HG02610 (cell line): ENCODE data around the gene GPD1.
"Not testable (repeated sequence)": the region's sequence is repeated elsewhere in the genome, so short reads cannot be mapped to it uniquely, and the experiment has no call there.

Experiments
- ATAC-seq: cut with Tn5 transposase; IDR thresholded peaks from one replicate; pipeline ENCODE4 v1.9.1; 2021; ENCODE audit warnings: mild to moderate bottlenecking, moderate library complexity; ENCODE audit not compliant: unreplicated experiment

GPD1 gene

DNA sequence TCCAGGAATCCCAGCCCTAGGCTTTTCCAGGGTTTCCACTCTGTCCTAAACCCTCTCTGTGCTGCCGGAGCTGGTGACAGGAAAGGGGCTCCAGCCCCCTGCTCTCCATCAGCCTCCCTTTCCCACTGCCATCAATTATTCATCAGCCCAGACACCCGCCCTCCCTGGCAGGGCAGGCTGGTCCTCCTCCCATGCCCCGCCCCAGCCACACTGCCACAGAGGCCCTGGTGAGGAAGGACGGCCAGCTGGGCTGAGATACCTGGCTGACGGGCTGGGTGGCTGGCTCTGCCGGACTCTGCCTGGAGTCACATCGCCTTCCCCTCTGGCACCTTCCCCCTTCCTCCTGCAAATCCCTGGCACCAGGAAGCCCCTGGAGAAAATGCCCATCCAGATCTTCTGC, 30.6 kb upstream of the GPD1 start:
- ATAC-seq, result no peak

DNA sequence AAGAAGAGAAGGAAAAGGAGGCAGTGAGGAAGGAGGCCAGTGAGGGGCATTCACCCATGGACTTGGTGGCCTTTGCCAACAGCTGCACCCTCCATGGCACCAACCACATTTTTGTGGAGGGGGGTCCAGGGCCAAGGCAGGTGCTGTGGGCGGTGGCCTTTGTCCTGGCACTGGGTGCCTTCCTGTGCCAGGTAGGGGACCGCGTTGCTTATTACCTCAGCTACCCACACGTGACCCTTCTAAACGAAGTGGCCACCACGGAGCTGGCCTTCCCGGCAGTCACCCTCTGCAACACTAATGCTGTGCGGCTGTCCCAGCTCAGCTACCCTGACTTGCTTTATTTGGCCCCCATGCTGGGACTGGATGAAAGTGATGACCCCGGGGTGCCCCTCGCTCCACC, 30.1 kb upstream of the GPD1 start:
- ATAC-seq, result no peak

DNA sequence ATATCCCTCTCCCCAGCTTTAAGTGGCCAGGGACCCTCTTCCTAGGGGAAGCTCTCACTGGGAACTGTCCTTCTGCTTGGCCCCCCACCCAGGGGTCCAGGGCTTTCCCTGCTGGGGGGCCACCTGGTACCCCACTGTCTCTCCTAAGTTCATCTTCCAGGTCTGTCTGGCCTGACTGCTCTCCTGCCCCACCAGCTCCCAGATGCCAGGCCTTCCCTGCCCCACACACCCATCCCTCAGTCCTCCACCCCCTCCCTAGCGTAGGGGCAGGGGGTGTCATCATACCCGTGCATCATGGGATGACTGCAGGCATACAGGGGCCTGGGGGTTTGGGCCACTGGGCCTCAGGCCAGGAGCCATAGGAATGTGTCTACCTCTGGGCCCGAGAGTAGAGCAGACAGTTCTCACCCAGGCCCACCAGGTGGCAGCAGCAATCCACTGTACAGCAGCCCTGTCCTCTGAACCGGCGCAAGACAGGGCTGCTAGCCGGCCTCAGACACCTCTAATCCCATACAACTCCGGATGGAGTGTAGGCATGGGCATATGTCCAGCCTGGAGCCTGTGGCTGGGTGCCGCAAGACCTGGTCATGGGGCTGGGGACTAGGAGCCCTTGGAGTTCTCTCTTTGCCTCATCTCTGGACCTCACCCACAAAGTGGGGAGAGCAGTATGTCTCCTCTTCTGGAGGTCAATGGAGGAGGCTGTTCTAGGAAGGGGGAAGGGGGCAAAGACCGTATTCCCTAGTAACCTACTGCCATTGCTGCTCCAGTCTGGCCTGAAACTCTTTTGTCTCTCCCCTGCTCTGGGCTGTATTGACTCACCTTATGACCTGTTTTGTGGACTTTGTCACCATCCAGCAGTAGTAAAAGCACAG, 28.6 kb upstream of the GPD1 start:
- ATAC-seq, result peak; percentile 78

DNA sequence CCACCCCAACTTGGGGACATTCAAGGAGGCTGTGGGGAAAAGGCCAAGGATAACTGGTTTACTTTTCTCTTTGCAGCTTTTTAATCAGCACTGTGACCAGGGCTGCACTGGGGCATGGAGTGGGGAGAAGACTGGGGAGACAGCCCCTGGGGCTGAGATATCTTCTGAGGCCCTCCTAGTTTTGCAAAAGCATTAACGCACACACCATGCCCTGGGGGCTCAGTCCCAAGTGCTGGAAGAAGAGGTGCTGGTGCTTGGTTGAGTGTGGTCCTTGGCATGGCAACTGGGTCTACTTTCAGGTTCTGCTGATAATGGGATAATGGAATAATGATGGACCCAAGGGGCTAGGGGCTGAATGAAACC, 28.0 kb upstream of the GPD1 start:
- ATAC-seq, result no peak

DNA sequence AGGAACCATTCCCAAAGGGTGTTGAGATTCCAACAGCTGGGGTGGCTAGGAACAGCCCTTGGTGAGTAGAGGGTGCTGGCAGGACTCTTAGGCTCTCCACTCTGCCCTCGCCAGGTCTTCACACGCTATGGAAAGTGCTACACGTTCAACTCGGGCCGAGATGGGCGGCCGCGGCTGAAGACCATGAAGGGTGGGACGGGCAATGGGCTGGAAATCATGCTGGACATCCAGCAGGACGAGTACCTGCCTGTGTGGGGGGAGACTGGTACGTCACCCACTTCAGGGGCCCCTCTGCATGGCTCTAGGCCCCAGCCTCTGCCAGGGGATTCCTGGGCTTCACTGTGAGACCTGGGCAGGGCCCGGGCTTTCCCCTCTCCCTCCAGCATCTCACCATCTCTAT, 26.7 kb upstream of the GPD1 start:
- ATAC-seq, result no peak

DNA sequence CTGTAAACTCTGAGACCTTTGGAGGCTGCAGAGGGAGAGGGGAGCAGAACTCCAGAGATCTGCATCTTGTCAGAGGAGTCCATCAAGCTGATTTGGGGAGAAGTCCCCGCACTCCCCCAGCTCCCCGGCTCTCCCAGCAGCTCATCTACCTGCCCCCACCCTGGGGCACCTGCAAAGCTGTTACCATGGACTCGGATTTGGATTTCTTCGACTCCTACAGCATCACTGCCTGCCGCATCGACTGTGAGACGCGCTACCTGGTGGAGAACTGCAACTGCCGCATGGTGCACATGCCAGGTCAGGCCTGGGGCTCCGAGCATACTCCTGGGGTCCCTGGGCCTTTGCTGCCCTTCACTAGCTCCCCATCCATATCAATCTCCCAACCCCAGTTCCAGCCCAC, 25.5 kb upstream of the GPD1 start:
- no peak for ATAC-seq

DNA sequence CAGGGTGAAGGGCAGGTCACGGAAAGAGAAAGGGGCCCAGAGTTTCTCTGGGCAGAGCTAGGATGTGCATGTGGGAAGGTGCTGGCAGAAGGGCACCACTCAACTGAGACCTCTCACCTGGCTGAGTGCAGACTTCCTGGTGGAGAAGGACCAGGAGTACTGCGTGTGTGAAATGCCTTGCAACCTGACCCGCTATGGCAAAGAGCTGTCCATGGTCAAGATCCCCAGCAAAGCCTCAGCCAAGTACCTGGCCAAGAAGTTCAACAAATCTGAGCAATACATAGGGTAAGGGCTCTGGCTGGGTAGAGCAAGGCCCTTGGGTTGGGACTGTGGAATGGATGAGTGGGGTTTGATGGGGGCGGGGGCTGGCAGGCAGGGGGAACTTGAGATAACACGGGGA, 24.0 kb upstream of the GPD1 start:
- ATAC-seq, result no peak

DNA sequence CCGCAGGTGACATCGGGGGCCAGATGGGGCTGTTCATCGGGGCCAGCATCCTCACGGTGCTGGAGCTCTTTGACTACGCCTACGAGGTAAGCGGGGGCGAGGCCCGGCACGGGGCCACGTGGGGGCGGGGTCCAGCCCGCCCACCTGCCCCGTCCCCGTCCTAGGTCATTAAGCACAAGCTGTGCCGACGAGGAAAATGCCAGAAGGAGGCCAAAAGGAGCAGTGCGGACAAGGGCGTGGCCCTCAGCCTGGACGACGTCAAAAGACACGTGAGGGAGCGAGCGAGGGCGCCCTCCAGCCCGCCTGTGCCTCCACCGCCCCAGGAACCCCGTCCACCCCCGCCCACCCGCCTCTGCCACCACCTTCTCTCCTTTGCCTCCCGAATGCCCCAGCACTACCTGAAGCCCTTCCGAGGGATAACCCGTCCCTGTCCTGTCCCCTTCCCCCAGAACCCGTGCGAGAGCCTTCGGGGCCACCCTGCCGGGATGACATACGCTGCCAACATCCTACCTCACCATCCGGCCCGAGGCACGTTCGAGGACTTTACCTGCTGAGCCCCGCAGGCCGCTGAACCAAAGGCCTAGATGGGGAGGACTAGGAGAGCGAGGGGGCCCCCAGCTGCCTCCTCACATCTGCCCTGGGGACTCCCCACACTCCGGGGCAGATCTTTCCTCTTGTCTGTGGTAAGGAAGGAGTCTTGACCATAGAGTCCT, 22.6 kb upstream of the GPD1 start:
- ATAC-seq, result no peak

DNA sequence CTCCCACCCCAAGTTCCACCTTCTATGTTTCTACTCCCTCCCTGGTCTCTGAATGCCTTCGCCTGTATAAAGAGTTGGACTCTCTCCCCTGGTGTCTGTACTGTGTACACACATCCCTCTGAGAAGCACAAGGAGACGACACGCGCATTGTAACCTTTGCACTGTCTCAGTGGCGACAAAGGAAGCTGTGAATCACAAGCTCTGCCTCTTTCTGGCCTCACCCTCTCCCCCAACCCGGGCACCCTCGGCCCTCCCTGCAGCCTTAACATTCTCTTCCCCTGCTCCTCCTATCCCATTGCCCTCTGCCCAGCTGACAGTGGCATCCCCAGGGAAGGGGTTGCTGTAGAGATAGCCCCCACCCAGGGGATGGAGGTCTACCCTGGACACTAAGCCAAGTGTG, 21.2 kb upstream of the GPD1 start:
- no peak for ATAC-seq

DNA sequence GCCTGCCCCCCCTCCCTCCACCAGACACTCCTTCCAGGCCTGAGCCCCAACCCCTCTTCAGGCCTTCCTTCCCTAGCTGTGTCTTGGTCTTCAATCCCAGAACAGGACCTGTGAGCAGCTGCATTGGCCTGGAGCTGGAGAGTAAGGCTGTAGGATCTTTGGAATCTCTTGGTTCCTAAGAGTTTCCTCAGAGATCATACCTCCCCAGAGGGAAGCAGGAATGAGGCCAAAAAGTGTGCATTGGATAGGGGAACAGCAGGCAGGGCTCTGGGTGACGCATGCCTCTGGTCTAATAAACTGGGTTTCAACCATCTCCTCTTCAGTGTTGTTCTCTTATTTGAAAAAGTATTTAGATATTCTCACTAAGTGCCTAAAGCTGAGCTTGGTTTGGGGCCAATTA, 20.5 kb upstream of the GPD1 start:
- no peak for ATAC-seq

DNA sequence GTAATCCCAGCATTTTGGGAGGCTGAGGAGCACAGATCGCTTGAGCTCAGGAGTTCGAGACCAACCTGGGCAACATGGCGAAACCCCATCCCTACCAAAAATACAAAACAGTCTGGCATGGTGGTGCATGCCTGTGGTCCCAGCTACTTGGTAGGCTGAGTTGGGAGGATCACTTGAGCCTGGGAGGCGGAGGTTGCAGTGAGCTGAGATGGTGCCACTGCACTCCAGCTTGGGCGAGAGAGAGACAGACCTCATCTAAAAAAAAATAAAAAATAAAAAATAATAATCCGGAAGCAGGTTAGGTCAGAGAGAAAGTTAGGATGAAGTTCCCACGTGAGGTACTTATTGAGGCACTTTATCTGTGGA, 19.4 kb upstream of the GPD1 start:
- not testable (repeated sequence) for ATAC-seq

DNA sequence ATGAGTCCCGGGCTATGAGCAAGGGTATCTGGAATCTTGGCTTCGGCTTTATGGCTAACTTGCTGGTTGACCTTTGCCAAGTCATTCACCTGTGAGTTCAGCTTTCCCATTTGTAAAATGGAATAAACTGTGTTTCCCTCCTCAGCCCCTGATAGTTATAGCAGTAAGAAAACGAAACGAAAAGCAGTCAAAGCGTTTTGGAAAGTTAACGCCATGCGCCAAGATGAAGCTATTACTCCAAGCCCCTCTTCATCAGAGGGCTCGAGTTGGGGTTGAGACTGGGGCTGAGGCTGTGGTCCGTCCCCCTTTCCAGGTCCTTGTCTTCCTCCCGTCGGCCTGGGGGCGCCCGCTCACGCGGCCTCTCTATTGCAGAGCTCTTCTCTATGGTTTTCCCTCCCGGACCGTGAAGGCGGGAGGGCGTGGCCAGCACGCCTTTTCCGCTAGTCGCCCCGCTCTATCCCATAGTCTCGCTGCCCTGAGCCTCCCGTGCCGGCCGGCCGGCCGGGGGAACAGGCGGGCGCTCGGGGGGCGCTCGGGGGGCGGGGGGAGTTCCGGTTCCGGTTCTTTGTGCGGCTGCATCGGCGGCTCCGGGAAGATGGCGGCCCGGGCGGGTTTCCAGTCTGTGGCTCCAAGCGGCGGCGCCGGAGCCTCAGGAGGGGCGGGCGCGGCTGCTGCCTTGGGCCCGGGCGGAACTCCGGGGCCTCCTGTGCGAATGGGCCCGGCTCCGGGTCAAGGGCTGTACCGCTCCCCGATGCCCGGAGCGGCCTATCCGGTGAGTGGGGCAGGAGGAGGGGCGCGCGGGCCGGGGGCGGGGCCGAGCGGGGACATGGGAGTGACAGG, 18.8 kb upstream of the GPD1 start, which contains the start of gene SMARCD1:
TSS of gene SMARCD1 (plus strand) at position 568 of the 840 bp plus-strand sequence. CDS start at position 596, 28 bp downstream.
- ATAC-seq, result peak; percentile 88

DNA sequence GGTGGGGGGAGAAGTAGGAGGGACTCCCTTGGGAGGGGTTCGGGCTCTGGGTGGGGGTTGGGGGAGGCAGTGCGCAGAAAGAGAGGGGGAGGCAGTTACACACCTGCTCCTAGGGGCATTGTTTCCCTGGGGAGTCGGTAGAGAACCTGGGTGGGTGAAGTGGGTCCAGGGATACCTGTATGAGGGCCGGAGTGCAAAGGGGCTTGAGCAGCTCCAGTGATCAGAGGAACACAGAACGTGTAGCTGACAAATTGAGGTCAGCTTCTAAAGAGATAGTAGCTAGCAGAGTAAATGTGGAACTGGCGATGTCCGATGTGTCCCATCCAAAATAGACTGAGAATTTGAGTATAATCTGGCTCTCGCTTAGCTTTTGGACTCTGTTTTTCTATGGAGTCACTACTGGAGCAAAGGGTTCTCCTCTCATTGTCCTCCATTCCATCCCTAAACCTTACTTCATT, 18.2 kb upstream of the GPD1 start:
- no peak for ATAC-seq

DNA sequence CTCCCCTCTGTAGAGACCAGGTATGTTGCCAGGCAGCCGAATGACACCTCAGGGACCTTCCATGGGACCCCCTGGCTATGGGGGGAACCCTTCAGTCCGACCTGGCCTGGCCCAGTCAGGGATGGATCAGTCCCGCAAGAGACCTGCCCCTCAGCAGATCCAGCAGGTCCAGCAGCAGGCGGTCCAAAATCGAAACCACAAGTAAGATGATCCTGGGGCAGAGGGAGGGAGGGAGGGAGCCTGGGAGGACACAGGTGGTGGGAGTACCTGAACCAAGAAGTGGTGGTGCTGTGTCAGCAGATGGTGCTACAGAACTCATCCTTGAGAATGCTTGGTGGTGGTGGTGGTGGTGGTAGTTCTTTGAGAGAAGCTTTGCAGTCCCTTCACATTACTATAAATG, 17.7 kb upstream of the GPD1 start:
- ATAC-seq, result no peak

DNA sequence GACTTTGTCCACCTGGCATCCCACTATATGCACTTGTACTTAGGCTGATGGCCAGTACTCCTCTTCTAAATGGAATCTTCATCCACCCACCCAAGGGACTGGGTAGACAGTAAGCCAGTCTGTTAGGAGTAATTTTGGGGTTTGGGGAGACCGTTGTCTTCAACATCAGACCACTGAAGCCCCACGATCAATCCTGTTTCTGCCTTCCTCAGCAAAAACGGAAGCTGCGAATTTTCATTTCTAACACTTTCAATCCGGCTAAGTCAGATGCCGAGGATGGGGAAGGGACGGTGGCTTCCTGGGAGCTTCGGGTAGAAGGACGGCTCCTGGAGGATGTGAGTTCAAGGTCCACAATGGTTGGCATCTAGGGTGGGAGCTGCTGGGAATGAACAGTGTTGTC, 16.7 kb upstream of the GPD1 start:
- no peak for ATAC-seq

DNA sequence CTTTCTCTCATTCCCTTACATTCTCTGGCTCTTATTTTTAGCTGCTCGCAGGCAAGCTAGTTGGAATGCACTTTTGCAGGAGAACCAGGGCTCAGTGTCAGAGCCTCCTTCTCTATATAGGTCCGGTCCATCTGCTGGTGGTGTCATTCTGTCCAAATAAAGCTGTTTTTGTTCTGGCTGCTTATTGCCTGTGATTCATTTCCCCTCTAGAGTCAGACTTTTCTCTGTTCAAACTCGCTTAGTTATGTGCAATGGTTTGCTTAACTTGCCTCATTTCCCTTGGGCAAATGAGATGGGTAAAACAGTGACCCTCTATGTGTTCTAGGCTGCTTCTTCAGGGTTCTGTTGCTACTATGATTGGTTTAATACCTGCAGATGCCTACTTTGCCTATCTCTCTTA, 15.8 kb upstream of the GPD1 start:
- no peak for ATAC-seq

DNA sequence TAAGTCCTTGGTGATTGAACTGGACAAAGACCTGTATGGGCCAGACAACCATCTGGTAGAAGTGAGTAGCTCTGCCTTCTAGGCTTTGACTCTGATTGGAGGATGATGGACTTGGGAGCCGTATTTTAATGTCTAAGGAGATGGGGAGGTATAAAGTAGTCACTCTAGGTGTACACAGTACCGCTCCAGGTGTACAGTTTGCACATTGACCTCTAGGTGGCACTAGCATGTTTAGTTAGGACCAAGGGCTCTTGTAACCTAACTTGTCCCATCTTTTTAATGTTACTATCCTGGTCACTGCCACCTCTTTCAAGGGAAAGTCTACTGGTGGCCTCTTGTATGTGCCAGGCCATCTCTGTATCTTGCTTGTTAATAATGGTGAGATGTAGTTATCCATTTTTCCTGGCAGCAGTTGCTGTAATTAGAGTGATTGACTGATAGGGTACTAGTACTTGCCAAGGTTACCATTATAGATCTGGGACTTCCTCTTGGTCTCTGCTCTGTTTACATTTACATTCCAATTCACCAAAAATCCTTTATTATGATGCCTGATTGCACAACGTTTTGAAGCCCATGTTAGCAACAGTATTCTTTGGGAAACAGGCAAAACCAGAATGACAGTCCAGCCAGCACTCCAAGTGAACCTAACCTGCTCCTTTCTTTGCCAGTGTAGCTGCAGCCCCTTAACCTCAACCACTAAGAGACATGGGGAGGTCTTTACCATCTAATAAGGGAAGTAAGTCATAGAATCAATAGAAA, 15.1 kb upstream of the GPD1 start:
- ATAC-seq, result peak; percentile 29

DNA sequence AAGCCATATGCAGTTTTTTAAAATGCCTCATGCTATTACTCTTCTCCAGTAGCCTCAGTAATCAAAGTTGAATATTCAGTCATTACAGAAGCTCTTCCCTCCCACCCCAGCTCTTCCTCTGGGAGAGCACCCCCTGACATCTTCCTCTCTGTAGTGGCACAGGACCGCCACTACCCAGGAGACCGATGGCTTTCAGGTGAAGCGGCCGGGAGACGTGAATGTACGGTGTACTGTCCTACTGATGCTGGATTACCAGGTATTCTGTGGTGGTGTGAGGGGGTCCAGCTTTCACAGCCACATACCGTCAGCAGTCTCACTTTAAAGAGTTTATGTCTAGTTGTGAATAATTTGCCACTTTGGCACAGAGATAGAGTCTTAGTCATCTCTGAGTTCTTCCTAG, 14.1 kb upstream of the GPD1 start:
- ATAC-seq, result no peak

DNA sequence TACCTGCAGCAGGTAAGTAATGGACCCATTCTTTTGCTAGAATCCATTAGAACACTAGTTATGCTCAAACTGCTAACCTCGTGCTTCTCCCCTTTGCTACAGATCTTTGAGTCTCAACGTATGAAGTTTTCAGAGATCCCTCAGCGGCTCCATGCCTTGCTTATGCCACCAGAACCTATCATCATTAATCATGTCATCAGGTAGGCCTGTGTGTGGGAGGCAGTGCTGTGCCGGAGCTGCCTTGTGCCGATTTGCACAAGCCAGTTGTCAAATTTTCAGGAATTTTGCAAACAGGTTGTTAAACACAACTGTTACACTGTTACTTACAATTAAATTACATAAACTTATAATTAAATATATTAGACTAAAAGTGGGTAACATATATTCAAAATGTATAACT, 13.4 kb upstream of the GPD1 start:
- ATAC-seq, result no peak

DNA sequence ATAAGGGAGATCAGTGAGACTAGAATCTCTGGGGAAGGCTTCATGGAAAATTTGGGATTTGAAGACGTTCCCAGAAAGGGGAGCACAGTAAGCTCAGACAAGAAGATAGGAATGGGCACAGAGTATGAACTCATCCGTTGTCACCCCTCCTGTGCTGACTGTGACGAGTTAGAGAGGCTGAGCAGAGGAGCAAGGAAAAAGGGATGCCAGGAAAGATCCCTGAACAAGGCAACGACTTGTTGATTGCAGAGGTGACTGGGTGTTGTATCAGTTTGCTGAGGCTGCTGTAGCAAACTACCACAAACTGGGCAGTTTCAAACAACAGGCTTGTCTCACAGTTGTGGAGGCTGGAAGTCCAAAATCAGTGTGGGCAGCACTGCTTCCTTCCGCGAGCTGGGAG, 5.9 kb upstream of the GPD1 start:
- ATAC-seq, result no peak
